Keratinocyte (primary cell): Measurements from ENCODE around the gene RGS6. TPM values are rescaled to one million over a fixed set of nuclear protein-coding genes. Genes with fewer than 3 reads are reported as not detected.

ENCODE experiments used
- DNase-seq: peaks from one replicate; pipeline ENCODE4 v3.0.0-alpha.2; 2011; ENCODE audit warnings: low read depth, missing footprints, low spot score
- FAIRE-seq: peaks from 2 replicates; lab custom pipeline; 2011; peaks lifted over from hg19 to GRCh38; lab: Jason Lieb, UNC
- H2AFZ ChIP-seq: 2 replicates; pipeline ENCODE4 v1.6.0; 2012; ENCODE audit warnings: low read length, control low read depth, inconsistent platforms; ENCODE audit not compliant: control insufficient read depth
- H3K27ac ChIP-seq: 2 replicates; pipeline ENCODE4 v1.5.1; 2011; ENCODE audit warnings: low read length; ENCODE audit not compliant: control insufficient read depth, insufficient read depth
- H3K27me3 ChIP-seq: 3 replicates; pipeline ENCODE4 v1.6.0; 2011; ENCODE audit warnings: low read length; ENCODE audit not compliant: control insufficient read depth, insufficient read depth; ENCODE audit errors: extremely low read depth
- H3K36me3 ChIP-seq, 2 experiments: 2 replicates in 1 of 2; 3 replicates in 1 of 2; pipeline ENCODE4 v1.5.1; 2011; ENCODE audit warnings: low read length in 2 of 2, mild to moderate bottlenecking in 1 of 2; ENCODE audit not compliant: control insufficient read depth in 2 of 2, insufficient read depth in 2 of 2; ENCODE audit errors: extremely low read depth in 1 of 2
- H3K4me1 ChIP-seq: 3 replicates; pipeline ENCODE4 v1.5.1; 2011; ENCODE audit warnings: low read length; ENCODE audit not compliant: control insufficient read depth, insufficient read depth; ENCODE audit errors: extremely low read depth
- H3K4me2 ChIP-seq: 3 replicates; pipeline ENCODE4 v1.6.0; 2011; ENCODE audit warnings: low read depth, low read length; ENCODE audit not compliant: control insufficient read depth, insufficient read depth; ENCODE audit errors: extremely low read depth
- H3K4me3 ChIP-seq, 3 experiments: fragments of 200-600 bp in 1 of 3; sonication (generic) in 1 of 3; 2 replicates in 2 of 3; 3 replicates in 1 of 3; pipeline ENCODE4 v1.5.1; 2011 to 2016; ENCODE audit warnings: low read length in 3 of 3, mild to moderate bottlenecking in 3 of 3, control low read depth in 2 of 3, inconsistent platforms in 1 of 3, low read depth in 1 of 3, mixed read lengths in 1 of 3, mixed run types in 1 of 3, moderate library complexity in 1 of 3; ENCODE audit not compliant: control insufficient read depth in 2 of 3, insufficient read depth in 2 of 3; ENCODE audit errors: extremely low read depth in 1 of 3
- H3K79me2 ChIP-seq: 2 replicates; pipeline ENCODE4 v1.6.0; 2012; ENCODE audit warnings: low read length; ENCODE audit not compliant: control insufficient read depth, insufficient read depth
- H3K9ac ChIP-seq: 3 replicates; pipeline ENCODE4 v1.6.0; 2011; ENCODE audit warnings: low read length; ENCODE audit not compliant: control insufficient read depth, insufficient read depth; ENCODE audit errors: extremely low read depth
- H3K9me1 ChIP-seq: 3 replicates; pipeline ENCODE4 v1.6.0; 2011; ENCODE audit warnings: low read length; ENCODE audit not compliant: control insufficient read depth, insufficient read depth; ENCODE audit errors: extremely low read depth
- H3K9me3 ChIP-seq: 2 replicates; pipeline ENCODE4 v1.5.1; 2012; ENCODE audit warnings: low read depth, low read length; ENCODE audit not compliant: control insufficient read depth
- H4K20me1 ChIP-seq: 3 replicates; pipeline ENCODE4 v1.6.0; 2011; ENCODE audit warnings: low read length; ENCODE audit not compliant: control insufficient read depth, insufficient read depth; ENCODE audit errors: extremely low read depth
- EZH2 ChIP-seq: IDR thresholded peaks from one replicate; pipeline ENCODE4 v1.6.1; 2012; ENCODE audit warnings: inconsistent platforms, mild to moderate bottlenecking, low read length, moderate library complexity
- dilution Hi-C: fragments of 300-500 bp; cut with MboI; formaldehyde crosslinking; loops from one replicate; pipeline ENCODE4 v1.7.0; 2020; ENCODE audit warnings: low sequenced_read_pairs; ENCODE audit not compliant: extremely low pct_ligation_motif_present
- polyA plus RNA-seq, 5 experiments: library from polyadenylated mRNA; depleted of rRNA in 3 of 5; stranded (reverse) in 3 of 5; stranded (forward) in 1 of 5; unstranded in 1 of 5; fragments of >200 nt; gene quantifications; 1 replicate in 1 of 5; 2 replicates in 3 of 5; 3 replicates in 1 of 5; pipeline versions ENCODE4 v1.2.1 to v1.2.3, GENCODE V29; 2011 to 2012; ENCODE audit warnings: missing spikeins in 2 of 5, low read depth in 1 of 5, low replicate concordance in 1 of 5
- TF ChIP-seq, protein P1 (sequence below), 3 experiments: IDR thresholded peaks in 1 of 3; conservative IDR thresholded peaks in 1 of 3; optimal IDR thresholded peaks in 1 of 3; 2 replicates in 2 of 3; 3 replicates in 1 of 3; pipeline versions ENCODE3 to v1.5.1; 2011; ENCODE audit warnings: low read length in 3 of 3, mild to moderate bottlenecking in 3 of 3, moderate library complexity in 2 of 3, control low read depth in 1 of 3, inconsistent platforms in 1 of 3; ENCODE audit not compliant: insufficient read depth in 2 of 3; ENCODE audit errors: extremely low read depth in 1 of 3

The RGS6 gene
- polyA plus RNA-seq, 1 donor (not counting 4 experiments of a cell fraction or from before 2014, with no cell fraction given), result not detected

DNA sequence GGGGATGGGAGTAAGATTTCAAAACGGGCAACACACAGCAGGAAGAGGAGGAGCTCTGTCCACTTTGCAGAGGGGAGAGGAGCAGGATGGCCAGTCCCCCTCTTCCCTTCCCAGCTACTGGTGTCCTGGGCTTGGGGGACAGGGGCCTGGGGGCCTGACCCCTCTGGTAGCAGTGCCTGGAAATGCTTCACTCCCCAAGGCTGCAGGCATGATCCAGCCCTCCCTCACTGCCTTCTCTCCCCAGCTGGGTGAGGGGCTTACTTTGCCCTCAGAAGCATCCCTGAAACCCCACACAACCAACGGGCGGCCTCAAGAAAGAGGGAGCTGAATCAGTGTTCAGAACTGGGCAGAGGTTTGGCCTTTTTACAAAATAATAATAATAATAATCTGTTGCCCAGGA lies 682.1 kb downstream of the RGS6 start:
- Histone ChIP-seq H3K9ac (no peak overlapping the region), H3K4me3 (no peak overlapping the region), H3K79me2 (no peaks in the 10 kb centered on the region), H3K27ac (no peak overlapping the region), H4K20me1 (no peaks in the 10 kb centered on the region), H3K9me3 (no peaks in the 10 kb centered on the region), H3K9me1 (no peaks in the 10 kb centered on the region), H2AFZ (no peak overlapping the region), H3K36me3 (no peaks in the 10 kb centered on the region), H3K4me1 (peaks cover 24% of the 10 kb centered on the region), H3K27me3 (no peaks in the 10 kb centered on the region), H3K4me2 (no peak overlapping the region)
- TF ChIP-seq EZH2, result no peak
- TF ChIP-seq, protein P1, sequence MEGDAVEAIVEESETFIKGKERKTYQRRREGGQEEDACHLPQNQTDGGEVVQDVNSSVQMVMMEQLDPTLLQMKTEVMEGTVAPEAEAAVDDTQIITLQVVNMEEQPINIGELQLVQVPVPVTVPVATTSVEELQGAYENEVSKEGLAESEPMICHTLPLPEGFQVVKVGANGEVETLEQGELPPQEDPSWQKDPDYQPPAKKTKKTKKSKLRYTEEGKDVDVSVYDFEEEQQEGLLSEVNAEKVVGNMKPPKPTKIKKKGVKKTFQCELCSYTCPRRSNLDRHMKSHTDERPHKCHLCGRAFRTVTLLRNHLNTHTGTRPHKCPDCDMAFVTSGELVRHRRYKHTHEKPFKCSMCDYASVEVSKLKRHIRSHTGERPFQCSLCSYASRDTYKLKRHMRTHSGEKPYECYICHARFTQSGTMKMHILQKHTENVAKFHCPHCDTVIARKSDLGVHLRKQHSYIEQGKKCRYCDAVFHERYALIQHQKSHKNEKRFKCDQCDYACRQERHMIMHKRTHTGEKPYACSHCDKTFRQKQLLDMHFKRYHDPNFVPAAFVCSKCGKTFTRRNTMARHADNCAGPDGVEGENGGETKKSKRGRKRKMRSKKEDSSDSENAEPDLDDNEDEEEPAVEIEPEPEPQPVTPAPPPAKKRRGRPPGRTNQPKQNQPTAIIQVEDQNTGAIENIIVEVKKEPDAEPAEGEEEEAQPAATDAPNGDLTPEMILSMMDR (optimal IDR thresholded peaks at IDR 0.05 in 1 of 3, IDR thresholded peaks at IDR 0.05 in 1 of 3, conservative IDR thresholded peaks at IDR 0.05 in 1 of 3; ENCODE audit: extremely low read depth in 1 of 3, insufficient read depth in 2 of 3, low read length in 3 of 3), result no peak
- FAIRE-seq (no peak), DNase-seq (no peak)
- dilution Hi-C loops, result no loop called here

DNA sequence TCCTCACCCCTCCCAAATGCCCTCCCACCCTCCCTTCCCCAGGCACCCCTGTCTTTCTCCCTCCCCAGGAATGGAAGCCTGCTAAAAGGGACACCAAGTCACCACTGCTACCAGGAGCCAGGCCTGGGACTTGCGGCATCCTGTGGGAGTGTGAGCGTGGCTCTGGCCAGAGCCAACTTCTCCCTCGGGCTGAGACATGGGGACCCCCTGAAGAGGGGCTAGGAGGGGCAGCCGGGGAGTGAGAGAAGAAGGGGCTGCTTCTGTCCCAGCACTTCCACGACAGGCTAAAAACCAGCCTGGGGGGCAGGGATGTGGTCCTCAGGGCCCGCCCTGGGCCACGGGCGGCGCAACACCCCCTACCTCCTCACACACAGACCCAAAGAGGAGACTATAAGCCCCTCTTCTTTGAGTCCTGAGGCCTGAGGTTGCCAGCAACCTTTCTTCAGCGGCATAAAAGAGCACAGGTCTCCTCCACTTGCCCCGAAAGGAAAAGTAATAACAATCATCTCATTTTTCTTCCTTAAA lies 682.7 kb downstream of the RGS6 start:
- peak overlapping the region; percentile 52 for H3K27ac ChIP-seq
- H3K27me3 ChIP-seq, result no peaks in the 10 kb centered on the region
- no peaks in the 10 kb centered on the region for H3K79me2 ChIP-seq
- H3K9me1 ChIP-seq, result no peaks in the 10 kb centered on the region
- TF ChIP-seq EZH2, result no peak
- TF ChIP-seq, protein P1 (optimal IDR thresholded peaks at IDR 0.05 in 1 of 3, IDR thresholded peaks at IDR 0.05 in 1 of 3, conservative IDR thresholded peaks at IDR 0.05 in 1 of 3; ENCODE audit: extremely low read depth in 1 of 3, insufficient read depth in 2 of 3, low read length in 3 of 3), result no peak
- dilution Hi-C loops, result no loop called here
- DNase-seq, result no peak
- H3K36me3 ChIP-seq, result no peaks in the 10 kb centered on the region
- no peaks in the 10 kb centered on the region for H3K9me3 ChIP-seq
- H4K20me1 ChIP-seq, result no peaks in the 10 kb centered on the region
- peaks cover 24% of the 10 kb centered on the region for H3K4me1 ChIP-seq
- no peak overlapping the region for H2AFZ ChIP-seq
- H3K9ac ChIP-seq, result peak overlapping the region; percentile 13
- H3K4me3 ChIP-seq, result no peak overlapping the region
- no peak for FAIRE-seq
- H3K4me2 ChIP-seq, result peak overlapping the region; percentile 57
